H1 (cell line): ENCODE results near the gene UBE2D4. TPM values are rescaled to one million over a fixed set of nuclear protein-coding genes. Genes with fewer than 3 reads are reported as not detected.
"Not testable (repeated sequence)": the region's sequence is repeated elsewhere in the genome, so short reads cannot be mapped to it uniquely, and the experiment has no call there.

Experiments used
- CTCF ChIA-PET: fragments of 300-600 bp; sonication (Branson Sonifier 250); formaldehyde crosslinking; loops from one replicate; lab custom pipeline; 2021; ENCODE audit not compliant: partially characterized antibody; lab: Charles Lee
- POLR2A ChIA-PET: fragments of 300-600 bp; sonication (Branson Sonifier 250); formaldehyde crosslinking; loops from one replicate; lab custom pipeline; 2021; ENCODE audit warnings: inconsistent platforms; ENCODE audit not compliant: partially characterized antibody; lab: Charles Lee
- DNase-seq, 2 experiments: peaks; one replicate each; pipeline versions ENCODE4 v3.0.0 to v3.0.0-alpha.2; 2010 to 2022; ENCODE audit warnings: low spot score in 2 of 2, low read depth in 1 of 2, mixed read lengths in 1 of 2
- FAIRE-seq: peaks from 2 replicates; lab custom pipeline; 2011; peaks lifted over from hg19 to GRCh38; lab: Jason Lieb, UNC
- H2AFZ ChIP-seq: 2 replicates; pipeline ENCODE4 v1.8.1; 2012; ENCODE audit warnings: low read length, inconsistent platforms
- H2AK5ac ChIP-seq: 2 replicates; pipeline ENCODE4 v1.6.1; 2013; ENCODE audit warnings: low read depth, low read length
- H2BK120ac ChIP-seq: replicated peaks from 2 replicates; pipeline ENCODE3; 2013; ENCODE audit warnings: low read depth, low read length, inconsistent platforms
- H2BK12ac ChIP-seq: 2 replicates; pipeline ENCODE4 v1.6.1; 2013; ENCODE audit warnings: low read depth, low read length
- H2BK15ac ChIP-seq: 2 replicates; pipeline ENCODE4 v1.6.1; 2013; ENCODE audit warnings: low read length
- H2BK20ac ChIP-seq: 2 replicates; pipeline ENCODE4 v1.6.1; 2013; ENCODE audit warnings: low read length
- H2BK5ac ChIP-seq: 2 replicates; pipeline ENCODE4 v1.6.1; 2013; ENCODE audit warnings: low read depth, low read length
- H3K14ac ChIP-seq: 2 replicates; pipeline ENCODE4 v1.6.1; 2013; ENCODE audit warnings: inconsistent platforms; ENCODE audit not compliant: insufficient read length
- H3K18ac ChIP-seq: 2 replicates; pipeline ENCODE4 v1.6.1; 2013; ENCODE audit warnings: low read length; ENCODE audit errors: extremely low read depth
- H3K23ac ChIP-seq: 2 replicates; pipeline ENCODE4 v1.6.1; 2013; ENCODE audit warnings: inconsistent platforms; ENCODE audit not compliant: insufficient read length
- H3K23me2 ChIP-seq: 2 replicates; pipeline ENCODE4 v1.6.1; 2013; ENCODE audit warnings: low read depth, low read length
- H3K27ac ChIP-seq: 2 replicates; pipeline ENCODE4 v1.6.1; 2011; ENCODE audit warnings: low read depth, low read length, inconsistent platforms
- H3K27me3 ChIP-seq, 4 experiments: replicated peaks in 1 of 4; 1 replicate in 1 of 4; 2 replicates in 3 of 4; pipeline versions ENCODE4 v1.6.1 to v1.8.1; 2011 to 2013; ENCODE audit warnings: low read length in 3 of 4, mild to moderate bottlenecking in 3 of 4, inconsistent platforms in 2 of 4, mixed read lengths in 2 of 4, moderate library complexity in 1 of 4; ENCODE audit not compliant: control insufficient read depth in 3 of 4, insufficient read depth in 3 of 4; ENCODE audit errors: extremely low read depth in 1 of 4
- H3K36me3 ChIP-seq, 4 experiments: 2 replicates each; pipeline versions ENCODE4 v1.6.1 to v1.8.1; 2011 to 2013; ENCODE audit warnings: mild to moderate bottlenecking in 4 of 4, low read length in 3 of 4, moderate library complexity in 2 of 4, control low read depth in 1 of 4, inconsistent platforms in 1 of 4; ENCODE audit not compliant: insufficient read depth in 4 of 4, control insufficient read depth in 2 of 4
- H3K4ac ChIP-seq: replicated peaks from 2 replicates; pipeline ENCODE3; 2013; ENCODE audit warnings: low read length, low read depth, mixed read lengths, inconsistent platforms; ENCODE audit not compliant: insufficient read length
- H3K4me1 ChIP-seq, 4 experiments: replicated peaks in 1 of 4; 1 replicate in 1 of 4; 2 replicates in 3 of 4; pipeline versions ENCODE4 v1.6.1 to v1.8.1; 2011 to 2013; ENCODE audit warnings: low read length in 3 of 4, inconsistent platforms in 2 of 4, mixed read lengths in 1 of 4; ENCODE audit not compliant: insufficient read depth in 4 of 4, control insufficient read depth in 3 of 4
- H3K4me2 ChIP-seq, 2 experiments: 2 replicates each; pipeline versions ENCODE4 v1.6.1 to v1.8.1; 2011 to 2013; ENCODE audit warnings: low read depth in 2 of 2, low read length in 2 of 2, control low read depth in 1 of 2, inconsistent platforms in 1 of 2, mild to moderate bottlenecking in 1 of 2; ENCODE audit not compliant: insufficient read depth in 1 of 2
- H3K4me3 ChIP-seq, 4 experiments: fragments of 200-600, 300-600 bp in 1 of 4; sonication (generic), shearing (Covaris generic), sonication (Bioruptor Twin) in 1 of 4; 2 replicates each; pipeline versions ENCODE4 v1.5.1 to v1.8.1; 2011 to 2016; ENCODE audit warnings: low read length in 4 of 4, low read depth in 3 of 4, control low read depth in 2 of 4, inconsistent platforms in 2 of 4, mild to moderate bottlenecking in 2 of 4, mixed read lengths in 1 of 4, moderate library complexity in 1 of 4; ENCODE audit not compliant: insufficient read depth in 2 of 4; ENCODE audit errors: extremely low read depth in 1 of 4
- H3K56ac ChIP-seq: replicated peaks from 2 replicates; pipeline ENCODE3; 2013; ENCODE audit warnings: low read depth, mild to moderate bottlenecking, mixed read lengths, low read length, inconsistent platforms; ENCODE audit not compliant: insufficient read length
- H3K79me1 ChIP-seq: 2 replicates; pipeline ENCODE4 v1.6.1; 2013; ENCODE audit warnings: low read depth, low read length, control low read depth
- H3K79me2 ChIP-seq, 2 experiments: 2 replicates each; pipeline versions ENCODE4 v1.6.1 to v1.8.1; 2012 to 2013; ENCODE audit warnings: low read length in 2 of 2, mild to moderate bottlenecking in 2 of 2, inconsistent platforms in 1 of 2; ENCODE audit not compliant: insufficient read depth in 2 of 2, control insufficient read depth in 1 of 2
- H3K9ac ChIP-seq, 4 experiments: replicated peaks in 1 of 4; 1 replicate in 1 of 4; 2 replicates in 3 of 4; pipeline versions ENCODE4 v1.6.1 to v1.8.1; 2011 to 2013; ENCODE audit warnings: low read depth in 3 of 4, low read length in 3 of 4, control low read depth in 2 of 4, mild to moderate bottlenecking in 2 of 4, moderate library complexity in 2 of 4, inconsistent platforms in 1 of 4; ENCODE audit errors: extremely low read depth in 1 of 4
- H3K9me3 ChIP-seq, 2 experiments: 2 replicates each; pipeline versions ENCODE4 v1.6.1 to v1.8.1; 2012 to 2013; ENCODE audit warnings: mild to moderate bottlenecking in 2 of 2, moderate library complexity in 2 of 2, control low read depth in 1 of 2, inconsistent platforms in 1 of 2, low read depth in 1 of 2, low read length in 1 of 2, mixed read lengths in 1 of 2; ENCODE audit not compliant: insufficient read depth in 2 of 2
- H4K20me1 ChIP-seq, 2 experiments: replicated peaks in 1 of 2; 2 replicates each; pipeline versions ENCODE3 to v1.8.1; 2011 to 2013; ENCODE audit warnings: inconsistent platforms in 2 of 2, low read length in 2 of 2, mild to moderate bottlenecking in 1 of 2; ENCODE audit not compliant: insufficient read depth in 2 of 2, control insufficient read depth in 1 of 2
- H4K5ac ChIP-seq: 2 replicates; pipeline ENCODE4 v1.6.1; 2013; ENCODE audit warnings: low read length, low read depth, mixed read lengths, inconsistent platforms; ENCODE audit not compliant: insufficient read length
- H4K8ac ChIP-seq: 2 replicates; pipeline ENCODE4 v1.8.0; 2013; ENCODE audit warnings: mild to moderate bottlenecking, moderate library complexity, low read length, inconsistent platforms; ENCODE audit not compliant: insufficient read depth; ENCODE audit errors: extremely low read depth
- H4K91ac ChIP-seq: replicated peaks from 2 replicates; pipeline ENCODE3; 2013; ENCODE audit warnings: low read length, mixed read lengths, inconsistent platforms; ENCODE audit not compliant: insufficient read length
- WGBS, 2 experiments: shearing (Covaris generic) in 1 of 2; methylation state at CpG; one replicate each; pipeline versions ENCODE4 v1.1.6 to v1.1.7; 2013 to 2015; ENCODE audit warnings: low lambda C conversion rate in 2 of 2, mixed read lengths in 2 of 2, inconsistent platforms in 1 of 2, low coverage in 1 of 2, missing lambda C conversion rate in 1 of 2; ENCODE audit not compliant: insufficient replicate concordance in 2 of 2, insufficient coverage in 1 of 2, insufficient read length in 1 of 2; ENCODE audit errors: extremely low coverage in 1 of 2, missing lambda C conversion rate in 1 of 2; 5-methylcytosine and 5-hydroxymethylcytosine counted together
- polyA plus RNA-seq, 7 experiments: library from polyadenylated mRNA; depleted of rRNA in 3 of 7; stranded (reverse) in 5 of 7; unstranded in 2 of 7; fragments of >200 nt in 5 of 7; fragments of 200-250 nt in 2 of 7; gene quantifications; 1 replicate in 5 of 7; 2 replicates in 1 of 7; 4 replicates in 1 of 7; pipeline versions ENCODE4 v1.2.1 to v1.2.3, GENCODE V29; 2011 to 2013; ENCODE audit warnings: missing spikeins in 2 of 7, mixed read lengths in 2 of 7
- total RNA-seq: library from RNA; stranded (reverse); fragmentation: NEBNext Ultra II Directional; extraction: Animal tissue kit (Norgen Biotek cat#: 25700); gene quantifications from 2 replicates; pipeline ENCODE4 v1.2.1, GENCODE V29; 2021

Gene UBE2D4
- total and polyA plus RNA-seq, 2 of the 8 experiments (the other 6 are each of a cell fraction or from before 2014, with no cell fraction given) = 3.4 to 9.4 TPM

GRCh38 chr7:43994681-43995080 is 68.4 kb downstream of the UBE2D4 start:
- H2AK5ac ChIP-seq, H3K4me1 ChIP-seq, H3K23ac ChIP-seq, H4K20me1 ChIP-seq, H2BK5ac ChIP-seq, H3K27ac ChIP-seq, H2BK15ac ChIP-seq, H3K4me2 ChIP-seq, H4K91ac ChIP-seq, H3K9me3 ChIP-seq, H3K36me3 ChIP-seq, POLR2A ChIA-PET, H2BK120ac ChIP-seq, H4K5ac ChIP-seq, H2AFZ ChIP-seq, H3K27me3 ChIP-seq, DNase-seq, H3K79me1 ChIP-seq, FAIRE-seq, H2BK20ac ChIP-seq, H3K23me2 ChIP-seq, H3K14ac ChIP-seq, H3K79me2 ChIP-seq, H3K18ac ChIP-seq, CTCF ChIA-PET, H3K9ac ChIP-seq, H4K8ac ChIP-seq, H3K4me3 ChIP-seq, H3K4ac ChIP-seq, H2BK12ac ChIP-seq, H3K56ac ChIP-seq: not testable (repeated sequence)
- 98% methylated on average over 5 of the region's 6 CpGs; no CpG with 5 or more reads in 1 of the 2 experiments for WGBS, 2 experiments

DNA sequence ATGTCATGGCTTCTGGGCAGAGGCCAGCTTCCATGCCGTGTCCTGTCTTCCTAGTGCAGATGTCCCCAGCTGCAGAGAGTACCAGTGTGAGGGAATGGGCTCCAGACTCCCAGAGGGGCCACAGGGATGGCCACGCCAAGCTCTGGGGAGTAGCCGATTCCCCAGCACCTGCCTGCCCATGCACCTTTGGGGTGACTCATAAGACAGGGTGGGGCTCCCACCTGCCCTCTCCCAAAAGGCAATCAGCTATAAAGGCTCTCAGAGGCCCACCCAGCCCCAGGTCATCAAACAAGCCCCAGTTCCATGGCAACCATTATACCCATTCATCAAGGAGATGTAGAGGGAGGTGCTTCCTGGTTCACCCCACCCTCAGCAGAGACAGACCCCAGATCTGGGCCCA is 71.3 kb downstream of the UBE2D4 start, which contains the start of gene SPDYE1:
Gene SPDYE1, plus strand, starts transcription at position 366 of the 400 bp plus-strand sequence. CDS start 2,053 bp downstream, outside the sequence.
- H3K36me3 ChIP-seq, H2BK15ac ChIP-seq, H3K23me2 ChIP-seq, POLR2A ChIA-PET, H3K9ac ChIP-seq, H2BK120ac ChIP-seq, H3K4ac ChIP-seq, H3K18ac ChIP-seq, H2BK5ac ChIP-seq, FAIRE-seq, H4K91ac ChIP-seq, H3K4me3 ChIP-seq, H3K23ac ChIP-seq, H3K79me2 ChIP-seq, H3K4me1 ChIP-seq, H4K8ac ChIP-seq, H3K9me3 ChIP-seq, H3K27me3 ChIP-seq, H3K27ac ChIP-seq, H2BK12ac ChIP-seq, CTCF ChIA-PET, H3K56ac ChIP-seq, H3K14ac ChIP-seq, H3K4me2 ChIP-seq, H3K79me1 ChIP-seq, H4K20me1 ChIP-seq, H2AK5ac ChIP-seq, DNase-seq, H4K5ac ChIP-seq, H2AFZ ChIP-seq, H2BK20ac ChIP-seq: not testable (repeated sequence)
- 93% methylated on average over 3 of the region's 3 CpGs; no CpG with 5 or more reads in 1 of the 2 experiments for WGBS, 2 experiments
